HepG2 (cell line): Measurements from ENCODE around the gene CCND2. TPM values are rescaled to one million over a fixed set of nuclear protein-coding genes. Genes with fewer than 3 reads are reported as not detected.

Source experiments
- ATAC-seq: fragments of 200-7000 bp; cut with Tn5 transposase; 3 replicates; pipeline ENCODE4 v1.9.1; 2020; ENCODE audit warnings: mild to moderate bottlenecking, moderate library complexity
- BruUV-seq: library from RNA; stranded (reverse); fragments of 400-500 nt; replicated peaks from 2 replicates; lab custom pipeline; 2021; lab: Mats Ljungman, UMichigan
- CTCF ChIA-PET: fragments of 300-600 bp; formaldehyde crosslinking; extraction: SDS; loops from one replicate; lab custom pipeline; 2021; ENCODE audit warnings: low total read pairs, inconsistent platforms, low intra/inter-chr PET ratio; lab: Yijun Ruan, JAX
- POLR2A ChIA-PET: fragments of 350-600 bp; sonication (Branson Sonifier 250); formaldehyde crosslinking; loops from one replicate; lab custom pipeline; 2020; ENCODE audit warnings: antibody characterized with exemption, inconsistent platforms; lab: Yijun Ruan, JAX
- DNase-seq: peaks from one replicate; pipeline ENCODE4 v3.0.0-alpha.2; 2015; ENCODE audit warnings: low spot score
- FAIRE-seq: peaks from 3 replicates; lab custom pipeline; 2011; peaks lifted over from hg19 to GRCh38; lab: Jason Lieb, UNC
- H2AFZ ChIP-seq: one replicate; pipeline ENCODE4 v1.6.1; 2011; ENCODE audit warnings: low read length, inconsistent platforms
- H3K27ac ChIP-seq: fragments of 300-600 bp; 3 replicates; pipeline ENCODE4 v1.8.0; 2011; ENCODE audit warnings: mixed run types, mild to moderate bottlenecking, mixed read lengths, low read length, inconsistent platforms; ENCODE audit not compliant: insufficient read depth; ENCODE audit errors: extremely low read length
- H3K27me3 ChIP-seq, 2 experiments: fragments of 200-600 bp in 1 of 2; 2 replicates in 1 of 2; 3 replicates in 1 of 2; pipeline versions ENCODE4 v1.6.0 to v1.8.0; 2011; ENCODE audit warnings: low read length in 2 of 2, mild to moderate bottlenecking in 2 of 2, moderate library complexity in 2 of 2, inconsistent platforms in 1 of 2; ENCODE audit not compliant: insufficient read depth in 2 of 2, control insufficient read depth in 1 of 2
- H3K36me3 ChIP-seq, 2 experiments: fragments of 200-600 bp in 1 of 2; replicated peaks in 1 of 2; 2 replicates in 1 of 2; 3 replicates in 1 of 2; pipeline versions ENCODE4 v1.5.1 to v1.8.0; 2011; ENCODE audit warnings: low read length in 2 of 2, inconsistent platforms in 1 of 2; ENCODE audit not compliant: insufficient read depth in 2 of 2, control insufficient read depth in 1 of 2
- H3K4me1 ChIP-seq: 2 replicates; pipeline ENCODE4 v1.5.1; 2012; ENCODE audit warnings: low read length, inconsistent platforms; ENCODE audit not compliant: insufficient read depth
- H3K4me2 ChIP-seq: 2 replicates; pipeline ENCODE4 v1.6.0; 2011; ENCODE audit warnings: low read depth, low read length, inconsistent platforms
- H3K4me3 ChIP-seq, 3 experiments: fragments of 200-600 bp in 1 of 3; sonication (generic), shearing (Covaris generic) in 1 of 3; replicated peaks in 1 of 3; 2 replicates each; pipeline ENCODE4 v1.5.1; 2011 to 2016; ENCODE audit warnings: low read length in 3 of 3, inconsistent platforms in 2 of 3, low read depth in 2 of 3, mild to moderate bottlenecking in 2 of 3, control low read depth in 1 of 3, mixed read lengths in 1 of 3; ENCODE audit not compliant: insufficient read depth in 1 of 3
- H3K79me2 ChIP-seq: one replicate; pipeline ENCODE4 v1.6.1; 2011; ENCODE audit warnings: low read length, inconsistent platforms; ENCODE audit not compliant: insufficient read depth
- H3K9ac ChIP-seq: 2 replicates; pipeline ENCODE4 v1.6.0; 2011; ENCODE audit warnings: mild to moderate bottlenecking, low read depth, low read length, inconsistent platforms; ENCODE audit not compliant: insufficient read depth
- H3K9me3 ChIP-seq: 2 replicates; pipeline ENCODE4 v1.5.1; 2012; ENCODE audit warnings: mild to moderate bottlenecking, low read length
- H4K20me1 ChIP-seq: 2 replicates; pipeline ENCODE4 v1.6.0; 2011; ENCODE audit warnings: inconsistent platforms, mild to moderate bottlenecking, low read length, moderate library complexity; ENCODE audit not compliant: insufficient read depth
- AGO1 ChIP-seq: fragments of 200-400 bp; formaldehyde crosslinking; IDR thresholded peaks from 2 replicates; pipeline ENCODE4 v1.6.1; 2017; ENCODE audit warnings: mild to moderate bottlenecking, low read depth, low read length, moderate library complexity; ENCODE audit not compliant: poor library complexity, severe bottlenecking
- EED ChIP-seq: sonication (generic); formaldehyde crosslinking; IDR thresholded peaks from 2 replicates; pipeline ENCODE4 v1.5.0; 2020; ENCODE audit warnings: mild to moderate bottlenecking, missing genetic modification reagents
- EZH2 ChIP-seq: conservative IDR thresholded peaks from 2 replicates; pipeline ENCODE4 v1.6.1; 2012; ENCODE audit warnings: mild to moderate bottlenecking, low read depth, low read length, moderate library complexity
- HNRNPK ChIP-seq: fragments of 200-400 bp; formaldehyde crosslinking; IDR thresholded peaks from 2 replicates; pipeline ENCODE4 v1.6.1; 2018; ENCODE audit warnings: low read length, low read depth, moderate library complexity, mild to moderate bottlenecking; ENCODE audit not compliant: poor library complexity, severe bottlenecking
- KDM1A ChIP-seq: IDR thresholded peaks from 2 replicates; pipeline ENCODE4 v1.6.1; 2016; ENCODE audit warnings: missing compliant biosample characterization
- NFE2 ChIP-seq: sonication (generic); formaldehyde crosslinking; IDR thresholded peaks from 2 replicates; pipeline ENCODE4 v1.4.0; 2020; ENCODE audit warnings: missing genetic modification reagents
- PAWR ChIP-seq: sonication (generic); formaldehyde crosslinking; IDR thresholded peaks from 2 replicates; pipeline ENCODE4 v1.4.0; 2020; ENCODE audit warnings: missing genetic modification reagents, mild to moderate bottlenecking, borderline replicate concordance
- SOX6 ChIP-seq, 2 experiments: fragments of 450-650 bp in 1 of 2; sonication (generic) in 1 of 2; formaldehyde crosslinking in 1 of 2; IDR thresholded peaks; 2 replicates each; pipeline versions ENCODE4 v1.4.0 to v1.6.1; 2017 to 2020; ENCODE audit warnings: antibody characterized with exemption in 1 of 2, mild to moderate bottlenecking in 1 of 2, missing genetic modification reagents in 1 of 2
- TIGD3 ChIP-seq: sonication (generic); formaldehyde crosslinking; IDR thresholded peaks from 2 replicates; pipeline ENCODE4 v1.5.1; 2020; ENCODE audit warnings: mild to moderate bottlenecking, missing genetic modification reagents, borderline replicate concordance
- XRCC5 ChIP-seq: fragments of 200-400 bp; formaldehyde crosslinking; optimal IDR thresholded peaks from 2 replicates; pipeline ENCODE3; 2017; ENCODE audit warnings: mild to moderate bottlenecking, low read length
- ZBTB2 ChIP-seq: sonication (generic); formaldehyde crosslinking; IDR thresholded peaks from 2 replicates; pipeline ENCODE4 v1.8.0; 2022; ENCODE audit warnings: low read depth, missing genetic modification reagents
- ZFP41 ChIP-seq: sonication (generic); formaldehyde crosslinking; IDR thresholded peaks from 2 replicates; pipeline ENCODE4 v1.4.0; 2020; ENCODE audit warnings: mild to moderate bottlenecking, missing genetic modification reagents, borderline replicate concordance
- ZKSCAN5 ChIP-seq: sonication (generic); formaldehyde crosslinking; IDR thresholded peaks from 2 replicates; pipeline ENCODE4 v1.5.1; 2020; ENCODE audit warnings: mild to moderate bottlenecking, missing genetic modification reagents
- ZNF121 ChIP-seq: sonication (generic); formaldehyde crosslinking; IDR thresholded peaks from 2 replicates; pipeline ENCODE4 v1.5.0; 2020; ENCODE audit warnings: mild to moderate bottlenecking, missing genetic modification reagents
- ZNF160 ChIP-seq: sonication (generic); formaldehyde crosslinking; IDR thresholded peaks from 2 replicates; pipeline ENCODE4 v1.8.0; 2022; ENCODE audit warnings: mild to moderate bottlenecking, inconsistent platforms, missing genetic modification reagents
- ZNF329 ChIP-seq: sonication (generic); formaldehyde crosslinking; IDR thresholded peaks from 2 replicates; pipeline ENCODE4 v1.9.0; 2021; ENCODE audit warnings: low read depth, mild to moderate bottlenecking, missing genetic modification reagents
- WGBS: methylation state at CpG from one replicate; pipeline ENCODE4 v1.1.6; 2017; ENCODE audit warnings: low lambda C conversion rate; 5-methylcytosine and 5-hydroxymethylcytosine counted together
- in situ Hi-C: cut with HindIII; loops from 2 replicates; pipeline ENCODE4 v1.10.0; 2017; ENCODE audit warnings: low pct_unique_long_range_greater_than_20kb; ENCODE audit not compliant: extremely low pct_ligation_motif_present
- intact Hi-C: fragments of 100-400 bp; cut with micrococcal nuclease; formaldehyde crosslinking; loops from one replicate; pipeline ENCODE4 v1.10.0; 2022; ENCODE audit not compliant: unreplicated experiment
- polyA plus RNA-seq, 8 experiments: library from polyadenylated mRNA; depleted of rRNA in 3 of 8; stranded (reverse) in 7 of 8; unstranded in 1 of 8; fragments of >200 nt; fragmentation: Illumina TruSeq in 4 of 8; extraction: Trizol in 4 of 8; gene quantifications; 2 replicates each; pipeline versions ENCODE4 v1.2.1 to v1.2.3, GENCODE V29; 2011 to 2016; ENCODE audit warnings: low read depth in 4 of 8, missing spikeins in 1 of 8, mixed read lengths in 1 of 8; ENCODE audit not compliant: insufficient read depth in 1 of 8
- total RNA-seq, 5 experiments: library from RNA; depleted of rRNA; stranded (reverse); fragments of >200 nt; fragmentation: Illumina TruSeq; extraction: Trizol; gene quantifications; 2 replicates each; pipeline ENCODE4 v1.2.3, GENCODE V29; 2016; ENCODE audit warnings: low read depth in 1 of 5
- TF ChIP-seq, protein P1 (sequence below): sonication (generic); formaldehyde crosslinking; IDR thresholded peaks from 2 replicates; pipeline ENCODE4 v1.5.1; 2020; ENCODE audit warnings: mild to moderate bottlenecking, moderate library complexity, missing genetic modification reagents

The CCND2 gene
- total and polyA plus RNA-seq, 2 of the 13 experiments (the other 11 are each of a cell fraction or from before 2014, with no cell fraction given): 0.61 to 1.4 TPM

DNA sequence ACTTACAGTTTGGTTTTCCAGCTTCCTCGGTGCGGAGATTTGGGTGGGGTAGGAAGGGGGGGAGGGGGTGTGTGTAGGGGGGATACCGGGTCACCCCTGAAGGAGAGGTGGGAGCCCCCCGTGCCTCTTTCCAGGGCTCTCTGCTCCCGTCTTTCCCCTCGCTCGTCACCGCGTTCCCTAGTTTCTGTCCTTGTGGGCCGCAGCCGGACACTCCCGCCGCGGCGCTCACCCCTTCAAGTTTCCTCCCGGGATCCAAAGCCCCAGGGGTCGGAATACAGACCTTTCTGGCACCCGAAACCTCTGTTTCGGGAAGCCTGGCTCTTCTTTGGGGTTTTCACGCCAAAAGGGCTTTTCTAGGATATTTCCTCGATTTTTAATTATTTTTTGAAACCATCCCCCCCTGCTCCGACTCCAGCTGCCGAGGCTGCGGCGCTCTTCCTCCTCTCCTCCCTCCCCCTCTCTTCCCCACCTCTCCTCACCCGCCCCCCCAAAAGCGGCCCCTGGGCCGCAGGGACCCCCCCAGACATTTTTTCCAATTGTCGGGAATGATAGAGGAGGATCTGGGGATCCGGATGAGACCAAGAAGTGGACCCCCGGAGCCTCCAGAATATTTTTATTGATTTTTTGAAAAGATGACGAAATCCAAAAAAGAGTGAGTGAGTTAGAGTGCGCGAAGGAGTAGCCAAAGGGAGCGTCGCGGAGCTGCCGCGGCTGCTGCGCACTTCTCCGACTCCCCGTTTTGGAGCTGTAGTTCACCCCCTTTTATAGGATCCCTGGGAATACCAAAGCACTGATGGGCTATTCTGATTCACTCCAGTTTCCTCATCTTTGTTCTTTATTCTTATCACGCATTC is 1.7 kb downstream of the CCND2 start:
- Histone ChIP-seq H3K4me1 (peaks cover 50% of the 10 kb centered on the region), H4K20me1 (no peaks in the 10 kb centered on the region; the same call in 1 of the 2 replicates), H2AFZ (no peak overlapping the region), H3K9me3 (no peaks in the 10 kb centered on the region), H3K4me3 (no peak overlapping the region; a peak in 2 of 6 replicates), H3K79me2 (no peaks in the 10 kb centered on the region), H3K4me2 (peak overlapping the region; percentile 36; the same call in 1 of the 2 replicates), H3K27ac (no peak overlapping the region), H3K9ac (no peak overlapping the region), H3K36me3 (no peaks in the 10 kb centered on the region), H3K27me3 (peaks cover 24 to 67% of the 10 kb centered on the region in 2 experiments)
- in situ Hi-C loops: loop anchor here (5.0 to 10.0 kb wide), 5 partner anchors 168 to 970 kb away; no protein-coding TSS in a partner anchor
- FAIRE-seq (no peak), DNase-seq (no peak), ATAC-seq (no peak)
- ChIA-PET CTCF (interaction anchor here (1.3 kb wide), 1 partner anchor 311 kb away, joined by 4 read pairs; no protein-coding TSS in a partner anchor), POLR2A (no interaction called here)
- intact Hi-C loops: loop anchor here (5.0 kb wide), 1 partner anchor 278 kb away; no protein-coding TSS in a partner anchor
- 8% methylated on average over 43 of the region's 43 CpGs for WGBS
- BruUV-seq: no TSS peak
- no peak for TF ChIP-seq ZNF160 (CRISPR knock-in tag)
- TF ChIP-seq EZH2: peak; percentile 82; the same call in 1 of the 2 replicates
- TF ChIP-seq KDM1A (CRISPR knock-in tag): no peak
- TF ChIP-seq ZKSCAN5 (CRISPR knock-in tag): no peak
- no peak for TF ChIP-seq SOX6 (IDR thresholded peaks at IDR 0.05)
- no peak for TF ChIP-seq SOX6 (CRISPR knock-in tag; IDR thresholded peaks at IDR 0.05)
- TF ChIP-seq ZBTB2 (CRISPR knock-in tag): no peak
- TF ChIP-seq AGO1: no peak
- TF ChIP-seq ZFP41 (CRISPR knock-in tag): no peak
- no peak for TF ChIP-seq XRCC5
- TF ChIP-seq TIGD3: no peak
- TF ChIP-seq PAWR (CRISPR knock-in tag): no peak
- no peak for TF ChIP-seq NFE2 (CRISPR knock-in tag)
- no peak for TF ChIP-seq ZNF329 (CRISPR knock-in tag)
- peak; percentile 4 for TF ChIP-seq HNRNPK
- TF ChIP-seq ZNF121 (CRISPR knock-in tag): no peak
- no peak for TF ChIP-seq EED (CRISPR knock-in tag)
- TF ChIP-seq, protein P1, sequence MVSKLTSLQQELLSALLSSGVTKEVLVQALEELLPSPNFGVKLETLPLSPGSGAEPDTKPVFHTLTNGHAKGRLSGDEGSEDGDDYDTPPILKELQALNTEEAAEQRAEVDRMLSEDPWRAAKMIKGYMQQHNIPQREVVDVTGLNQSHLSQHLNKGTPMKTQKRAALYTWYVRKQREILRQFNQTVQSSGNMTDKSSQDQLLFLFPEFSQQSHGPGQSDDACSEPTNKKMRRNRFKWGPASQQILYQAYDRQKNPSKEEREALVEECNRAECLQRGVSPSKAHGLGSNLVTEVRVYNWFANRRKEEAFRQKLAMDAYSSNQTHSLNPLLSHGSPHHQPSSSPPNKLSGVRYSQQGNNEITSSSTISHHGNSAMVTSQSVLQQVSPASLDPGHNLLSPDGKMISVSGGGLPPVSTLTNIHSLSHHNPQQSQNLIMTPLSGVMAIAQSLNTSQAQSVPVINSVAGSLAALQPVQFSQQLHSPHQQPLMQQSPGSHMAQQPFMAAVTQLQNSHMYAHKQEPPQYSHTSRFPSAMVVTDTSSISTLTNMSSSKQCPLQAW (CRISPR knock-in tag): no peak
